ENCODE data around the gene GRB7.
"Not testable (repeated sequence)": the region's sequence is repeated elsewhere in the genome, so short reads cannot be mapped to it uniquely, and the experiment has no call there.

GRB7 gene

GRCh38 chr17:39736319-39737165 lies 1.2 kb upstream of the GRB7 start:
- no peak for DNase-seq (ENCODE audit: low spot score)

GRCh38 chr17:39737206-39737759 lies 455 bp upstream of the GRB7 start:
- DNase-seq (ENCODE audit: low spot score) = no peak

- DNase-seq (ENCODE audit: low spot score) = no peak
These were observed 797 bp downstream of the GRB7 start for GRCh38 chr17:39738568-39738901.

GRCh38 chr17:39738983-39739884 lies 1.5 kb downstream of the GRB7 start:
- peak; percentile 74 for DNase-seq (ENCODE audit: low spot score)

GRCh38 chr17:39739885-39740356 lies 2.2 kb downstream of the GRB7 start:
- no peak for DNase-seq (ENCODE audit: low spot score)

GRCh38 chr17:39740357-39741111 lies 2.8 kb downstream of the GRB7 start:
- peak; percentile 61 for DNase-seq (ENCODE audit: low spot score)

- no peak for DNase-seq (ENCODE audit: low spot score)
These were observed 4.6 kb downstream of the GRB7 start for GRCh38 chr17:39742126-39742855.

- DNase-seq (ENCODE audit: low spot score) = no peak
These were observed 5.2 kb downstream of the GRB7 start for GRCh38 chr17:39742856-39743436.

GRCh38 chr17:39744075-39744835 lies 6.5 kb downstream of the GRB7 start:
- no peak for DNase-seq (ENCODE audit: low spot score)

- no peak for DNase-seq (ENCODE audit: low spot score)
These were observed 7.1 kb downstream of the GRB7 start for GRCh38 chr17:39744836-39745215.

GRCh38 chr17:39745335-39746144 lies 7.8 kb downstream of the GRB7 start:
- DNase-seq (ENCODE audit: low spot score) = no peak

- no peak for DNase-seq (ENCODE audit: low spot score)
These were observed 8.4 kb downstream of the GRB7 start for GRCh38 chr17:39746145-39746461.

- DNase-seq (ENCODE audit: low spot score) = no peak
These were observed 10.0 kb downstream of the GRB7 start for GRCh38 chr17:39747745-39748144.

- not testable (repeated sequence) for DNase-seq (ENCODE audit: low spot score)
These were observed 10.8 kb downstream of the GRB7 start for GRCh38 chr17:39748444-39749034.

GRCh38 chr17:39750131-39751015 lies 12.6 kb downstream of the GRB7 start:
- DNase-seq (ENCODE audit: low spot score) = no peak

- no peak for DNase-seq (ENCODE audit: low spot score)
These were observed 13.3 kb downstream of the GRB7 start for GRCh38 chr17:39751016-39751543.

GRCh38 chr17:39751637-39752036 lies 13.9 kb downstream of the GRB7 start:
- DNase-seq (ENCODE audit: low spot score) = no peak

All from hepatic stellate cell (primary cell).